ENCODE data around the gene SOX6. TPM values are rescaled to one million over a fixed set of nuclear protein-coding genes. Genes with fewer than 3 reads are reported as not detected.

SOX6 gene
- total RNA-seq, 2 donors from 2014 or later, result 3.1 to 15.5 TPM

DNA sequence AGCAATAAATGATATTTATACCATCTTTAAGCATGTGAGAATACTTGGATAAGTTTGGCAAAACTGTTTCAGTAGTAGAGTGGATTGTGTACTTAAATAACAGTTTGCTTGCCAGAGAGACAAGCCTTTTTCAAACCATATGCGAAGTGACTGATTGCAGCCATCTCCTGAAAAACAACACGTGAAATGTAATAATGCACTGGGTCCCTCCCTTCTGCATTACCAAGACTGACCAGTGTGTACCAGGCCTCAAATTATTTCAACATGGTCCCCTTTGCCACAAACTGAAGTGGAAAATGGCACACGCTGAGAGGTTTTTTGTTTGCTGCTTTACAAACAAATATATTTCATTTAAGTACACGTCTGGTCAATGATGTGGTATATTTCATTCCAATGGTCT lies 337.4 kb downstream of the SOX6 start:
- Histone ChIP-seq H3K4me1 (replicated peaks) (no peaks in the 10 kb centered on the region), H3K27me3 (replicated peaks; ENCODE audit: insufficient read depth) (no peaks in the 10 kb centered on the region), H3K4me3 (no peak overlapping the region), H3K36me3 (no peaks in the 10 kb centered on the region), H3K27ac (no peak overlapping the region), H3K9me3 (no peaks in the 10 kb centered on the region)
- TF ChIP-seq POLR2A (IDR thresholded peaks at IDR 0.05) (no peak), POLR2AphosphoS5 (IDR thresholded peaks at IDR 0.05) (no peak)
- TF ChIP-seq, protein P1, sequence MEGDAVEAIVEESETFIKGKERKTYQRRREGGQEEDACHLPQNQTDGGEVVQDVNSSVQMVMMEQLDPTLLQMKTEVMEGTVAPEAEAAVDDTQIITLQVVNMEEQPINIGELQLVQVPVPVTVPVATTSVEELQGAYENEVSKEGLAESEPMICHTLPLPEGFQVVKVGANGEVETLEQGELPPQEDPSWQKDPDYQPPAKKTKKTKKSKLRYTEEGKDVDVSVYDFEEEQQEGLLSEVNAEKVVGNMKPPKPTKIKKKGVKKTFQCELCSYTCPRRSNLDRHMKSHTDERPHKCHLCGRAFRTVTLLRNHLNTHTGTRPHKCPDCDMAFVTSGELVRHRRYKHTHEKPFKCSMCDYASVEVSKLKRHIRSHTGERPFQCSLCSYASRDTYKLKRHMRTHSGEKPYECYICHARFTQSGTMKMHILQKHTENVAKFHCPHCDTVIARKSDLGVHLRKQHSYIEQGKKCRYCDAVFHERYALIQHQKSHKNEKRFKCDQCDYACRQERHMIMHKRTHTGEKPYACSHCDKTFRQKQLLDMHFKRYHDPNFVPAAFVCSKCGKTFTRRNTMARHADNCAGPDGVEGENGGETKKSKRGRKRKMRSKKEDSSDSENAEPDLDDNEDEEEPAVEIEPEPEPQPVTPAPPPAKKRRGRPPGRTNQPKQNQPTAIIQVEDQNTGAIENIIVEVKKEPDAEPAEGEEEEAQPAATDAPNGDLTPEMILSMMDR (IDR thresholded peaks at IDR 0.05), result no peak
- 87% methylated on average over 4 of the region's 4 CpGs for WGBS
- intact Hi-C loops (cut with DNase I), result no loop called here
- no peak for DNase-seq (ENCODE audit: low spot score)

DNA sequence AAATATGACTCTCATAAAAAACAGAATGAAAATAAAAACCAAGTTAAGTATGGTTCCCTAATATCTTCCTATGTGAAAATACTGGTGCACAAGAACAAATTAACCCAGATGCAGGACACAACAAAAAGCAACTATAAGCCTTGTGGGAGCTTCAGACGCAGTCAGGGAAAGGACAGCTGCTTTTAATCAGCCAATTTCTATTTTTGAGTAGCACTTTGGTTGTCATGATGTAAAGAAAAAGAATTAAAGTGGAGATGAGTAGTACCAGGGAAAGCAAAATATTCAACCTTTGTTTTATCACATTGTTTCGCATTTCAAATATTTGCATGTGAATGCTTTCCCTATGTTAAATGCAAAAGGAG lies 339.9 kb downstream of the SOX6 start:
- Histone ChIP-seq H3K4me1 (replicated peaks) (no peaks in the 10 kb centered on the region), H3K9me3 (no peaks in the 10 kb centered on the region), H3K4me3 (no peak overlapping the region), H3K27ac (no peak overlapping the region), H3K36me3 (no peaks in the 10 kb centered on the region), H3K27me3 (replicated peaks; ENCODE audit: insufficient read depth) (no peaks in the 10 kb centered on the region)
- TF ChIP-seq, protein P1 (IDR thresholded peaks at IDR 0.05), result no peak
- TF ChIP-seq POLR2A (IDR thresholded peaks at IDR 0.05), result no peak
- TF ChIP-seq POLR2AphosphoS5 (IDR thresholded peaks at IDR 0.05), result no peak
- DNase-seq (ENCODE audit: low spot score), result no peak
- 85% methylated on average over 2 of the region's 2 CpGs for WGBS
- intact Hi-C loops (cut with DNase I), result no loop called here

- 91% methylated on average over 5 of the region's 5 CpGs for WGBS
- Histone ChIP-seq H3K4me3 (no peak overlapping the region), H3K27ac (no peak overlapping the region), H3K4me1 (replicated peaks) (no peaks in the 10 kb centered on the region), H3K9me3 (no peaks in the 10 kb centered on the region), H3K36me3 (no peaks in the 10 kb centered on the region), H3K27me3 (replicated peaks; ENCODE audit: insufficient read depth) (no peaks in the 10 kb centered on the region)
- intact Hi-C loops (cut with DNase I), result no loop called here
- TF ChIP-seq POLR2AphosphoS5 (IDR thresholded peaks at IDR 0.05), result no peak
- no peak for TF ChIP-seq POLR2A (IDR thresholded peaks at IDR 0.05)
- TF ChIP-seq, protein P1 (IDR thresholded peaks at IDR 0.05), result no peak
- DNase-seq (ENCODE audit: low spot score), result no peak
Observed at GRCh38 chr11:16015741-16016467, 340.4 kb downstream of the SOX6 start.

DNA sequence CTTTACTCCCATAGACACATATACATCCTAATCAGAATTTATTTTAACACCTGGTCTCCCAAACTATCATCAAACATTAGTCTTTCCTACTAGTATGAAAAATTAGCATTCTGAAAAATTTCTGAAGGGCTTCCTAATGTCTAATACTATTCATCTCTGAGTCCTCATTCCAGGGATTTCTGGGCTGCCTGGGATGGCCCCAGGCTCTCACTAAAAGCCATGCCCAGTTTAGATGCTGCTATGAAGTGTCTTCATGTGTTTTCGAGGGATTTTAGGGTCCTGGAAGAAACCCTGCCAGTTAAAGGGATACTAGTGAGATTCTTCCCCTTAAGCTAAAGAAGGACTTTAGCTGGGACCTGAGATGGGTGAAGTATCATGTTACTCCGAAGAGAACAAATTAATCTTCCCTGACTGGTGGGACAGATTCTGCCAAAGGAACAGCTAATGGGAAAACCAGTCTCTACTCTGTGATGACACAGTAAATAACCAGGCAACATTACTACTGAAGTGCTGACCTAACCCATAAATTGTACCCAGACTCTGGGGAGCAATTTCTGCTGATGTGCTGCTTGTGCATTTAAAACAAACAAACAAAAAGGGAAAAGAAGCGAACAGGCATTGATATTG lies 342.6 kb downstream of the SOX6 start:
- Histone ChIP-seq H3K36me3 (no peaks in the 10 kb centered on the region), H3K27ac (no peak overlapping the region), H3K4me1 (replicated peaks) (no peaks in the 10 kb centered on the region), H3K4me3 (no peak overlapping the region), H3K27me3 (replicated peaks; ENCODE audit: insufficient read depth) (no peaks in the 10 kb centered on the region), H3K9me3 (no peaks in the 10 kb centered on the region)
- DNase-seq (ENCODE audit: low spot score), result no peak
- TF ChIP-seq, protein P1 (IDR thresholded peaks at IDR 0.05), result no peak
- TF ChIP-seq POLR2AphosphoS5 (IDR thresholded peaks at IDR 0.05) (no peak), POLR2A (IDR thresholded peaks at IDR 0.05) (no peak)
- intact Hi-C loops (cut with DNase I), result no loop called here
- 34% methylated on average over 3 of the region's 3 CpGs for WGBS

DNA sequence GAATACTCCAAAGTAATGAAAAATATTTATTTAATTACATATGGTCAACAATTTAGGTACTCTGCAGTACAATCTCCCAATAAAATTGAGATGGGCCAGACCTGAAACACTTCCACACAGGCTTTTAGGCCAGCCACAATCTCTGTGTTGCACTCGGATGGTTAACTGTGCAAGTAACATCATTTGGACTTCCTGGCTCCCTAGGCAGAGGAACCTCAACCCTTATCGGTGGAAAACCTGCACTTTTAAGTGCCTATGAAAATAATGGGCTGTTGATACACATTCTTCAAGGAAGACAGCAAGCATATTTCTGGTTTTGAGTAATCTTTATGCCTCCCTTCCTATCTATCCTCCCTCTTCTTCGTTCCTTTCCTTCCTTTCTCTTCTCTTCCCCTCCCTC lies 343.1 kb downstream of the SOX6 start:
- H3K36me3 ChIP-seq, result no peaks in the 10 kb centered on the region
- WGBS, result 63% methylated on average over 3 of the region's 3 CpGs
- no peaks in the 10 kb centered on the region for H3K27me3 ChIP-seq (replicated peaks; ENCODE audit: insufficient read depth)
- TF ChIP-seq POLR2A (IDR thresholded peaks at IDR 0.05) (no peak), POLR2AphosphoS5 (IDR thresholded peaks at IDR 0.05) (no peak)
- TF ChIP-seq, protein P1 (IDR thresholded peaks at IDR 0.05), result no peak
- no peak for DNase-seq (ENCODE audit: low spot score)
- H3K4me1 ChIP-seq (replicated peaks), result no peaks in the 10 kb centered on the region
- no peaks in the 10 kb centered on the region for H3K9me3 ChIP-seq
- intact Hi-C loops (cut with DNase I), result no loop called here
- no peak overlapping the region for H3K4me3 ChIP-seq
- H3K27ac ChIP-seq, result no peak overlapping the region

Measured in prostate gland (tissue), 2 donors.